ENCODE data around the gene GCC1.

GCC1 gene

GRCh38 chr7:127585044-127585953, at the start of gene GCC1:
Gene GCC1, minus strand, starts transcription at chr7:127585596. Its CDS starts 414 bp downstream, at chr7:127585182.
- Mint-ChIP-seq H3K27me3 (no peaks in the 10 kb centered on the region), H3K36me3 (ENCODE audit: low read depth) (peaks cover 30% of the 10 kb centered on the region), H3K9me3 (no peaks in the 10 kb centered on the region), H3K27ac (peak within 1 kb of the TSS; percentile 85), H3K4me1 (ENCODE audit: low read depth) (peaks cover 74% of the 10 kb centered on the region), H3K4me3 (peak within 1 kb of the TSS; percentile 90)

GRCh38 chr7:127632276-127632910, 47.0 kb upstream of the GCC1 start:
- Mint-ChIP-seq H3K9me3 (no peaks in the 10 kb centered on the region), H3K36me3 (ENCODE audit: low read depth) (no peaks in the 10 kb centered on the region), H3K4me3 (no peak overlapping the region), H3K27me3 (peaks cover 33% of the 10 kb centered on the region), H3K27ac (no peak overlapping the region), H3K4me1 (ENCODE audit: low read depth) (peaks cover 11% of the 10 kb centered on the region)

- no peak overlapping the region for H3K27ac Mint-ChIP-seq
- H3K36me3 Mint-ChIP-seq (ENCODE audit: low read depth): no peaks in the 10 kb centered on the region
- no peaks in the 10 kb centered on the region for H3K9me3 Mint-ChIP-seq
- H3K4me3 Mint-ChIP-seq: no peak overlapping the region
- peaks cover 30% of the 10 kb centered on the region for H3K27me3 Mint-ChIP-seq
- H3K4me1 Mint-ChIP-seq (ENCODE audit: low read depth): no peaks in the 10 kb centered on the region
Observed at GRCh38 chr7:127629268-127629854, 44.0 kb upstream of the GCC1 start.

- H3K27ac Mint-ChIP-seq: no peak overlapping the region
- H3K4me1 Mint-ChIP-seq (ENCODE audit: low read depth): no peaks in the 10 kb centered on the region
- peaks cover 31% of the 10 kb centered on the region for H3K27me3 Mint-ChIP-seq
- no peaks in the 10 kb centered on the region for H3K9me3 Mint-ChIP-seq
- no peak overlapping the region for H3K4me3 Mint-ChIP-seq
- H3K36me3 Mint-ChIP-seq (ENCODE audit: low read depth): no peaks in the 10 kb centered on the region
Observed at GRCh38 chr7:127628445-127628844, 43.0 kb upstream of the GCC1 start.

GRCh38 chr7:127625331-127625730, 39.9 kb upstream of the GCC1 start:
- H3K4me3 Mint-ChIP-seq: no peak overlapping the region
- H3K27ac Mint-ChIP-seq: no peak overlapping the region
- peaks cover 28% of the 10 kb centered on the region for H3K27me3 Mint-ChIP-seq
- peaks cover 8% of the 10 kb centered on the region for H3K4me1 Mint-ChIP-seq (ENCODE audit: low read depth)
- H3K36me3 Mint-ChIP-seq (ENCODE audit: low read depth): no peaks in the 10 kb centered on the region
- H3K9me3 Mint-ChIP-seq: no peaks in the 10 kb centered on the region

GRCh38 chr7:127620406-127621233, 35.2 kb upstream of the GCC1 start:
- no peak overlapping the region for H3K4me3 Mint-ChIP-seq
- H3K27me3 Mint-ChIP-seq: peaks cover 55% of the 10 kb centered on the region
- H3K4me1 Mint-ChIP-seq (ENCODE audit: low read depth): peaks cover 8% of the 10 kb centered on the region
- H3K27ac Mint-ChIP-seq: no peak overlapping the region
- no peaks in the 10 kb centered on the region for H3K9me3 Mint-ChIP-seq
- H3K36me3 Mint-ChIP-seq (ENCODE audit: low read depth): no peaks in the 10 kb centered on the region

GRCh38 chr7:127619681-127620405, 34.4 kb upstream of the GCC1 start:
- Mint-ChIP-seq H3K4me1 (ENCODE audit: low read depth) (peaks cover 8% of the 10 kb centered on the region), H3K4me3 (no peak overlapping the region), H3K36me3 (ENCODE audit: low read depth) (no peaks in the 10 kb centered on the region), H3K27ac (no peak overlapping the region), H3K27me3 (peaks cover 53% of the 10 kb centered on the region), H3K9me3 (no peaks in the 10 kb centered on the region)

GRCh38 chr7:127618775-127619174, 33.4 kb upstream of the GCC1 start:
- Mint-ChIP-seq H3K27ac (no peak overlapping the region), H3K36me3 (ENCODE audit: low read depth) (no peaks in the 10 kb centered on the region), H3K4me1 (ENCODE audit: low read depth) (peaks cover 8% of the 10 kb centered on the region), H3K4me3 (no peak overlapping the region), H3K27me3 (peaks cover 45% of the 10 kb centered on the region), H3K9me3 (no peaks in the 10 kb centered on the region)

- Mint-ChIP-seq H3K4me1 (ENCODE audit: low read depth) (peaks cover 8% of the 10 kb centered on the region), H3K4me3 (no peak within 1 kb of the TSS), H3K27me3 (peaks cover 43% of the 10 kb centered on the region), H3K27ac (no peak within 1 kb of the TSS), H3K36me3 (ENCODE audit: low read depth) (no peaks in the 10 kb centered on the region), H3K9me3 (no peaks in the 10 kb centered on the region)
Observed at GRCh38 chr7:127618042-127618441, 32.6 kb upstream of the GCC1 start, which contains the start of gene PAX4. Gene PAX4, minus strand, starts transcription at chr7:127618142. Its CDS starts 2,214 bp downstream, at chr7:127615928.

- Mint-ChIP-seq H3K4me3 (no peak overlapping the region), H3K27me3 (peaks cover 41% of the 10 kb centered on the region), H3K36me3 (ENCODE audit: low read depth) (no peaks in the 10 kb centered on the region), H3K9me3 (no peaks in the 10 kb centered on the region), H3K4me1 (ENCODE audit: low read depth) (peaks cover 8% of the 10 kb centered on the region), H3K27ac (no peak overlapping the region)
Observed at GRCh38 chr7:127616724-127617123, 31.3 kb upstream of the GCC1 start.

- no peaks in the 10 kb centered on the region for H3K9me3 Mint-ChIP-seq
- H3K27me3 Mint-ChIP-seq: peaks cover 7% of the 10 kb centered on the region
- no peak overlapping the region for H3K4me3 Mint-ChIP-seq
- no peaks in the 10 kb centered on the region for H3K4me1 Mint-ChIP-seq (ENCODE audit: low read depth)
- H3K27ac Mint-ChIP-seq: no peak overlapping the region
- H3K36me3 Mint-ChIP-seq (ENCODE audit: low read depth): no peaks in the 10 kb centered on the region
Observed at GRCh38 chr7:127612263-127612662, 26.9 kb upstream of the GCC1 start.

- H3K36me3 Mint-ChIP-seq (ENCODE audit: low read depth): no peaks in the 10 kb centered on the region
- no peaks in the 10 kb centered on the region for H3K4me1 Mint-ChIP-seq (ENCODE audit: low read depth)
- H3K4me3 Mint-ChIP-seq: no peak overlapping the region
- no peak overlapping the region for H3K27ac Mint-ChIP-seq
- H3K27me3 Mint-ChIP-seq: peaks cover 4% of the 10 kb centered on the region
- no peaks in the 10 kb centered on the region for H3K9me3 Mint-ChIP-seq
Observed at GRCh38 chr7:127609297-127609696, 23.9 kb upstream of the GCC1 start.

- H3K9me3 Mint-ChIP-seq: no peaks in the 10 kb centered on the region
- peaks cover 4% of the 10 kb centered on the region for H3K27me3 Mint-ChIP-seq
- H3K4me1 Mint-ChIP-seq (ENCODE audit: low read depth): no peaks in the 10 kb centered on the region
- no peak overlapping the region for H3K4me3 Mint-ChIP-seq
- no peak overlapping the region for H3K27ac Mint-ChIP-seq
- no peaks in the 10 kb centered on the region for H3K36me3 Mint-ChIP-seq (ENCODE audit: low read depth)
Observed at GRCh38 chr7:127608446-127608845, 23.1 kb upstream of the GCC1 start.

- H3K36me3 Mint-ChIP-seq (ENCODE audit: low read depth): no peaks in the 10 kb centered on the region
- H3K4me3 Mint-ChIP-seq: no peak overlapping the region
- H3K4me1 Mint-ChIP-seq (ENCODE audit: low read depth): no peaks in the 10 kb centered on the region
- H3K9me3 Mint-ChIP-seq: no peaks in the 10 kb centered on the region
- no peak overlapping the region for H3K27ac Mint-ChIP-seq
- H3K27me3 Mint-ChIP-seq: no peaks in the 10 kb centered on the region
Observed at GRCh38 chr7:127600885-127601284, 15.5 kb upstream of the GCC1 start.

Data from stimulated activated naive CD8-positive, alpha-beta T cell treated with anti-CD3 and anti-CD28 coated beads, Interleukin-15, Interleukin-2, amounts not matched to agents 100 ng/mL and 50 ng/mL, for 24 hours (primary cell).